NAMALWA (cell line): Measurements from ENCODE around the gene SAFB.
A peak's percentile ranks its signal among the peaks of the same experiment; 100 is the strongest.
"Not testable (repeated sequence)": the region's sequence is repeated elsewhere in the genome, so short reads cannot be mapped to it uniquely, and the experiment has no call there.

Source experiments
- DNase-seq: peaks from one replicate; pipeline ENCODE4 v3.0.0-alpha.2; 2015; ENCODE audit warnings: low spot score

SAFB gene

GRCh38 chr19:5595129-5595528 lies 27.8 kb upstream of the SAFB start:
- no peak for DNase-seq

- no peak for DNase-seq
Measured at GRCh38 chr19:5595745-5596144, 27.1 kb upstream of the SAFB start.

GRCh38 chr19:5600797-5601196 lies 22.1 kb upstream of the SAFB start:
- DNase-seq, result no peak

DNA sequence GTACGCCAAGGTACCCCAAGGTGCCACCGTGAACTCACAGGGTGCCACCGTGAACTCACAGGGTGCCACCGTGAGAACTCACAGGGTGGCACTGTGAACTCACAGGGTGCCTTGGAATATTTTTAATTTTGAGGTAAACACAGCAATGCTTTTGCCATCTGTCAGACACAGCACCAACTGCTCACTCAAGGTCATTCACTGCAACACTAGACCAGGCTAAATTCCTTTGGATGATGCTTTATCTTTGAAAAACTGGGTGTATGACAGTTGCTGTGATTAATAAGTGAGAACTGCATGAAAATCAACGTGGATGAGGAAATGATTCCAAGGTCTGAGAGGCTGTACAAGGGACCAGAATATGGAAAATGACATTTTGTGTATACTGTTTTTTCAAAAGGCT lies 19.3 kb upstream of the SAFB start:
- no peak for DNase-seq

DNA sequence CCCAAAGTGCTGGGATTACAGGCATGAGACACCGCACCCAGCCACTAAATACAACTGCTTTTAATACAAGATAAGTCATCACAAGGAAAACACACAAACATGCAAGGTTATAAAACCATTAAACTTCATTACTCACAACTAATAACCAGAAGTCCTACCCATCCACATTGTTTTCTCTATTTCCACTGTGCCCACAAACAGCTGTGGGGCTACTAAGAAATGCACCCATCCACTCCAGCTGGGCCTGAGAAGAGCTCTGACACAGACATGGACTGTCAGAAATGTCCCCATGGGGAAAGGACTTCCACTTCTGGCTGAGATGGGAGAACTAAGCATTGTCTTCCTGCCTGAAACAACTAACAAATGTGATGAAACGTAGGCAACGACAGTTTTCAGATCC lies 17.5 kb upstream of the SAFB start:
- DNase-seq, result no peak

DNA sequence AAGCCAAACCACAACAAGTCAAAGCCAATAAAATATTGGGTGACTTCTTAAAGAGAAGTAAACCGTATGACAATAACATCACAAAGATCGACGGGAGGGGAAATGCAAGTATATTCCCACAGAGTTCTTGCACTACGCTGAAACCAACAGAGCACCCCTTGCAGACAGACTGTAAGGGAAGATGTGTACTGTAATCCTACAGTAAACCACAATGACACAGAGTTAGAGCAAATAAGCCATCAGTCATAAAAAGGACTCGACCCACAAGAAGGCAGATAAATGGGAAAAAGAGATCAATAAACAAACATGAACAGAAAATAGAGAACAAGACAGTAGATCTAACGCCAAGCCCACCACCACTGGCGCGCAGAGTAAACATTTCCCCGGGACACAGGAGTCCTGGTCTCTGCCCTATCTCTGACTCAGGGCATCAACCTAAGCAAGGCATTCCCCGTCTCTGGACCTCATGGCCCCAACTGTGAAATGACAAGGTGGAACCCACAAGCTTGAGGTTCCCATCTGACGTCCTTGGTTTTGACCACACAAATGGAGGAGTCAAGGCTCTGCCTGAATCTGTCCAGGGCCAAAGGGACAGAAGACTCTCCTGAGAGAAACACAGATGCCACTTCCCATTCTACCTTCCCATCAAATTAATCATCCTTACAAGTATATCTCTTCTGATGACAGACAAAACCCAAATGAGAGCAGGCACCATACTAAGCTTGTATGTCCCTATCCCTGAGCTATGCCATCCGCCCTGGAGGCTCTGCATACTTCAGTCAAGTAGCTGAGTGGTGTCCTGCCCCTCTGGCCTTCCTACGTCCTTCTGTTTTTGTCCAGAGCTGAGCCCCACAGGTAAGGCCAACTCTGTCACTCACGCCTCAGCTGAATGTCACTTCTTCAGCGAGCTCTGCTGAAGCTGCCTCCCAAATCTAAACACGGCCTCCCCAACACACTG lies 15.3 kb upstream of the SAFB start:
- no peak for DNase-seq

DNA sequence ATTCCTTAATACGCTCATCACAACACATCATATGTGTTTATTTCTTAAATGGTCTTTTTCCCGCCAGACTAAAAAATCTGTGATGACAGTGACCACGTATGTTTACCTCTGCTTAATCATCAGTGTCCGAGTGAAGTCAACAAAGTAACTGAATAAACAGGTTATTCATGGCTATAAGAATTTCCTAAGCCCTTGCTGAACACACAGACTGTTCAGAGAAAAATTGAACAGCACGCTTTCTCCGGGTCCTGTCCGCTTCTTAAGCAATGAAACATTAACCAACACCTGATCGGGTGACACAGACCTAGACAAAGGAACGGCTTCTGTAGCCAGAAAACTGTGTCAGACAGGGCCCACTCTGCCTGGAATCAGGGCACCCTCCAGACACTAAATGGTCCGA lies 14.6 kb upstream of the SAFB start:
- no peak for DNase-seq

DNA sequence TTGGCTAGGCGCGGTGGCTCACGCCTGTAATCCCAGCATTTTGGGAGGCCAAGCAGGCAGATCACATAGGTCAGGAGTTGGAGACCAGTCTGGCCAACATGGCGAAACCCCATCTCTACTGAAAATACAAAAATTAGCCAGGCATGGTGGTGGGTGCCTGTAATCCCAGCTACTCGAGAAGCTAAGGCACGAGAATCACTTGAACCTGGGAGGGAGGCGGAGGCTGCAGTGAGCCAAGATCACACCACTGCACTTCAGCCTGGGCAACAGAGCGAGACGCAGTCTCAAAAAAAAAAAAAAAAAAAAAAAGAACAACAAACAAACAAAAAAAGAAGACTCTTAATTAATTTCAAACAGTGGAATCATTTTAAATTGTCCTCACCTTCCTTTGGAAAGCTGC lies 14.1 kb upstream of the SAFB start:
- not testable (repeated sequence) for DNase-seq

GRCh38 chr19:5609881-5610448 lies 12.9 kb upstream of the SAFB start:
- DNase-seq, result no peak

- DNase-seq, result no peak
Measured at GRCh38 chr19:5612891-5613865, 9.7 kb upstream of the SAFB start.

GRCh38 chr19:5615756-5616327 lies 7.0 kb upstream of the SAFB start:
- no peak for DNase-seq

GRCh38 chr19:5617080-5617479 lies 5.8 kb upstream of the SAFB start:
- no peak for DNase-seq

DNA sequence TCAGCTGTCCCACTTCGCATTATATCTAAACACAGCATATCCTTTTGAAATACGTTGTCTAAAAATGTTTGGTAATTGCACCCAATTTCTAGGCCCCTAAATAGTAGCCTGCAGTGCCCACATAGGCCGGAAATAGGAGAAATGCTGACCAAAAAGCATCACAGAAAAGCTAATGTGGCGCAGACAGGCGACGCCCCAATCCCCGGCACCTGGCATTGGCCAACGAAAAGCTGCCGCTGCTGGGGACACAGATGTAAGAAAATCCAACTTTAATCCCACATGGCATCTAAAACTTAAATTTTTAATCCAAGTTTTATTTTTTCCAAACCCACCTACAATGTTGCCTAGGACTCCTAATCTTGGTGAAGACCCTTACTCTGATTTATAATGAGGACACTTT lies 4.3 kb upstream of the SAFB start:
- no peak for DNase-seq

GRCh38 chr19:5619946-5620345 lies 2.9 kb upstream of the SAFB start:
- no peak for DNase-seq

DNA sequence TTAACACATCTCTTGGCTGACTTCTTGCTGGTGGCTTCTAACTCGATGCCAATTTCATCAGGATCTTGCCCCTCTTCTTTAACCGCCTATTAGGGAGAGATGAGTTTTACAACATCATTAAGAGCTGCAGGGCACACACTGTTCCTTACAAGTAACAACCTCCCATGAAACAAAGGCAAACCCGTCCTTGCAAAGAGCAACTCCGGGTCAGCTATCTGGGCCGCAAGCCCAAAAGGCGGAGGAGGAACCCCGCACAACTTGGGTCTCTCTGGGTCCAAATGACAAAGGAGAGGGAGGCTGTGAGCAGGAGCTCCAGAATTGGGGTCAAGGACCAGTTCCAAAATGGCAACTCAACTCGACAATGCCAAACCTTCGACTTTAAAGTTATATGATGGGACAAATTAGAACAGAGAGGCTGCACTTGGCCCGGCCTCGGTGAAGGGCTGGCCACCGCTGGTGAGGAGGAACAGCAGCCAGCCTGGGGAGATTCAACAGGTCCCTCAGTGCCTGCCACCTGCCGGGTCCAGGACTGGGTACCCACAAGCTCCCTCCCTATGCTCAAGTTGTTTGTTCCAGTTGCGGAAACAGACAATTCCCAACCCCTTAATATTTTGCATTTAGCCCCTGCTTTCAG lies 1.5 kb upstream of the SAFB start:
- no peak for DNase-seq

DNA sequence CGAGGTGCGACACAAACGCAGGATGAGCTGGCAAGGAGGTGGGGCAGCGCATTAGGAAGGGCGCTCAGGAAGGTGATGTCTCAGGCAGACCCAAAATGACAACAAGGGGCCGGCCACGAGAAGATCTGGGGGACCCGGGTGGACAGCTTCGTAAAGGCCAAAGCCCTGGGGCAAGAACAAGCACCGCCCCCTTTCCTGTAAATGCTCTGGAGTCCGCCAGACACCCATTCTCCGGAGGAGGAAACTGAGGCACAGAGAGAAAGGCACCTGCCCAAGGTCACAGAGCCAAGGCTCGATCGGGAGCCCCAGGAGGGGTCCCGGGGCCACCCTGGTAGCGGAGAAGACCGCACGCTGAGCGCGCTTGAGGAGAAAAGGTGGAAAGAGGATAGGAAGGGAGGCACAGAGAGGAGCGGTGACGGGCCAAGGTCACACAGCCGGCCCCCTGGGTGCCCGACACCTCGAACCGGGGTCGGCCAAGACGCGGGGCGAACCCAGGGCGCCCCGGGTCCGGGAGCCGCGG lies 878 bp upstream of the SAFB start:
- peak; percentile 24 for DNase-seq

- peak; percentile 36 for DNase-seq
Measured at GRCh38 chr19:5623397-5624017, 624 bp downstream of the SAFB start.

DNA sequence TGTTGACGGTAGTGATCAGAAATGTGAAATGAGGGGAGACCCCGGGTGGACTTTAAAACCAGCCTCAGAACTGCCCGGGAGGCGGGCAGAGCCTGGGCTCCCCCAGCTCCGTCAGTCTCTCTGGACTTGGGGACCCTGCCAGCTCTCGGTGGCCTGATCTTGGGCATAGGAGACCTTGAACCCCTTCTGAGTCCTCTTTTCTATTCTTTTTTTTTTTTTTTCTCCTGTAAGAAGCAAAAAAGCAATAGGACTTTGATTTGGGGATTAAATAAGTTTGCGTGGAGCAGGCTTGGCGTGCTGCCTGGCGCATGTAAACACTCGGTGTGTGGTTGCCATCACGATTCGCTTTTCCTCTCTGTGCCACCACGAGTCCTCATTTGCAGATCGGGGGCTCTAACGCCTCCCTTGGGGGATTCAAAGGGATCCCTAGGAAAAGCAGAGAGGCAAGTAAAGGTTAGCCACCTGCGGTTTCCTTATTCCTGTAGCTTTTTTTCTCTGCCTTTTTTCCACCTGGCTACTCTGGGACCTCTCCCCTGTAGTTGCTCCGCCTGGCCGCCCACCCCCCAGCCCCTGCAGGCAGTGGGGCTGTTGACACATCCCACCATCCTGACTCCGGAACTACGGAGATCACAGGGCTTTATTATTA lies 1.3 kb downstream of the SAFB start:
- DNase-seq, result peak; percentile 51

GRCh38 chr19:5624741-5625278 lies 1.9 kb downstream of the SAFB start:
- DNase-seq, result peak; percentile 23

GRCh38 chr19:5625641-5626040 lies 2.8 kb downstream of the SAFB start:
- DNase-seq, result no peak
